DOHH2 (cell line): ENCODE measurements around the gene ERFE.

Experiments used
- H3F3A ChIP-seq: fragments of 200-600 bp; sonication (generic), shearing (Covaris generic); 2 replicates; pipeline ENCODE4 v1.6.0; 2016; ENCODE audit warnings: antibody characterized with exemption, mild to moderate bottlenecking; ENCODE audit not compliant: control insufficient read depth, insufficient read depth
- H3K27ac ChIP-seq: fragments of 200-600 bp; sonication (generic); 2 replicates; pipeline ENCODE4 v1.5.1; 2014; ENCODE audit warnings: low read depth, mild to moderate bottlenecking, low read length, moderate library complexity
- H3K27me3 ChIP-seq: fragments of 200-600 bp; sonication (generic); 2 replicates; pipeline ENCODE4 v1.6.1; 2014; ENCODE audit warnings: mild to moderate bottlenecking, low read length, mixed read lengths; ENCODE audit not compliant: control insufficient read depth
- H3K36me3 ChIP-seq: fragments of 200-600 bp; sonication (generic); 2 replicates; pipeline ENCODE4 v1.6.1; 2014; ENCODE audit warnings: mild to moderate bottlenecking, low read length, moderate library complexity, mixed read lengths; ENCODE audit not compliant: control insufficient read depth
- H3K4me1 ChIP-seq: fragments of 200-600 bp; sonication (generic); 2 replicates; pipeline ENCODE4 v1.6.1; 2014; ENCODE audit warnings: mild to moderate bottlenecking, low read length, mixed read lengths; ENCODE audit not compliant: control insufficient read depth
- H3K4me2 ChIP-seq: fragments of 200-600 bp; sonication (generic); 2 replicates; pipeline ENCODE4 v1.6.0; 2014; ENCODE audit warnings: mild to moderate bottlenecking, low read length, moderate library complexity
- H3K4me3 ChIP-seq: fragments of 200-600 bp; sonication (generic); 2 replicates; pipeline ENCODE4 v1.5.1; 2014; ENCODE audit warnings: mild to moderate bottlenecking, low read length, mixed read lengths
- H3K79me2 ChIP-seq: fragments of 200-600 bp; sonication (generic); 2 replicates; pipeline ENCODE4 v1.6.1; 2014; ENCODE audit warnings: mild to moderate bottlenecking, low read length, mixed read lengths; ENCODE audit not compliant: control insufficient read depth
- H3K9me2 ChIP-seq: fragments of 200-600 bp; sonication (generic); replicated peaks from 2 replicates; pipeline ENCODE4 v1.6.1; 2014; ENCODE audit warnings: mild to moderate bottlenecking, low read length, mixed read lengths; ENCODE audit not compliant: control insufficient read depth
- H3K9me3 ChIP-seq: fragments of 200-600 bp; sonication (generic); 2 replicates; pipeline ENCODE4 v1.6.1; 2014; ENCODE audit warnings: antibody characterized with exemption, low read length, mixed read lengths; ENCODE audit not compliant: control insufficient read depth, insufficient read depth
- H4K20me1 ChIP-seq: fragments of 200-600 bp; sonication (generic); 2 replicates; pipeline ENCODE4 v1.6.0; 2014; ENCODE audit warnings: low read depth, mild to moderate bottlenecking, antibody characterized with exemption, low read length, moderate library complexity; ENCODE audit not compliant: control insufficient read depth, insufficient read depth
- CTCF ChIP-seq: fragments of 200-600 bp; sonication (generic); IDR thresholded peaks from one replicate; pipeline ENCODE4 v1.5.1; 2014; ENCODE audit warnings: antibody characterized with exemption, mild to moderate bottlenecking, low read depth, low read length; ENCODE audit not compliant: poor library complexity, severe bottlenecking
- EZH2phosphoT487 ChIP-seq: fragments of 200-600 bp; sonication (generic); IDR thresholded peaks from 2 replicates; pipeline ENCODE4 v1.6.1; 2017; ENCODE audit warnings: borderline replicate concordance, mild to moderate bottlenecking, antibody characterized with exemption, low read length, moderate library complexity, mixed read lengths

Gene ERFE

DNA sequence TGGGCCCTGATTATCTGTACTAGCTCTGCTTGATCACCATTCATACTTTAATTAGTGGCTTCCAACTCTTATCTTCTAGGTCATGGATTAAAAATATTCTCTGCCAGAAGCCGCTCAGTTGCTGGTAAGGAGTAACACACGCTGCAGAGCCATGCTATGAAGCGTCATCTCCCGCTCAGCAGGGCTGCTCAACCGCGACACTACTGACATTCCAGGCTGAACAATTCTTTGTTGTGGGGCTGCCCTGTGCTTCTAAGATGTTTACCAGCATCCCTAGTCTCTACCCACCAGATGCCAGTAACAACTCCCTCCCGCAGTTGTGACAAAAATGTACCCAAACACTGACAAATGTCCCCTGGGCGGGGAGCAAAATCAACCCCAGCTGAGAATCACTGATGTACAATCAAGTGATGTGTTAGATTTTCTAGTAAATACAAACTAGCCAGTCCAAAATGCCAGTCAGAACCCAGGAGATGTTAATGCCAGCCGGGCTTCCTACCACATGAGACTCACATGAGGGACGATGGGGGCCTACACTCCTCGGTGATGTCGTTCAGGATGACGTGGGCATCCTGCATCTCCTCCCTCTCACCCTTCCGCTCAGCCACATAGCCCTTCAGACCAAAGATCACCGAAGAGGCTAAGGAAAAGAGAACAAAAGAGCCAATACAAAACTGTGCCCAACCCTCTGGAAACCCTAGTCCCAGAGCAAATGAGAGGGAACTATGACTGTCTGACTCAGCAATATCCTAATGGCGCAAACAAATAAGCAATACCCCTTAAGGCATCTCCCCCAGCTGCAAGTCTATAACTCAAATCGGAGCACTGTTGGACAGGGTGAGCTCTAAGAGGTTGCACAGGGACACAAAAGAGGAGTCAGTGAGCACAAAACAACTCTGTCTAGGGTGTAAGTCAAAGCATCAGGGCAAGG lies 29.1 kb downstream of the ERFE start:
- TF ChIP-seq CTCF, result no peak
- no peak for TF ChIP-seq EZH2phosphoT487
- H3K4me3 ChIP-seq, result no peak overlapping the region
- H3K4me1 ChIP-seq, result no peaks in the 10 kb centered on the region
- no peaks in the 10 kb centered on the region for H3K9me2 ChIP-seq
- no peak overlapping the region for H3K4me2 ChIP-seq
- H3K27ac ChIP-seq, result no peak overlapping the region
- no peaks in the 10 kb centered on the region for H3K27me3 ChIP-seq
- no peaks in the 10 kb centered on the region for H4K20me1 ChIP-seq
- H3K79me2 ChIP-seq, result no peaks in the 10 kb centered on the region; the same call in 1 of the 2 replicates
- peaks cover 83% of the 10 kb centered on the region for H3K36me3 ChIP-seq
- no peaks in the 10 kb centered on the region for H3K9me3 ChIP-seq
- no peaks in the 10 kb centered on the region for H3F3A ChIP-seq

GRCh38 chr2:238190445-238190844 lies 31.7 kb downstream of the ERFE start:
- Histone ChIP-seq H3K79me2 (peaks cover 14% of the 10 kb centered on the region), H3K4me3 (no peak overlapping the region), H3K27ac (no peak overlapping the region), H3F3A (no peaks in the 10 kb centered on the region), H3K36me3 (peaks cover 76% of the 10 kb centered on the region), H4K20me1 (no peaks in the 10 kb centered on the region), H3K4me1 (no peaks in the 10 kb centered on the region), H3K9me2 (no peaks in the 10 kb centered on the region), H3K9me3 (no peaks in the 10 kb centered on the region), H3K27me3 (no peaks in the 10 kb centered on the region), H3K4me2 (no peak overlapping the region)
- TF ChIP-seq EZH2phosphoT487 (no peak), CTCF (no peak)

- Histone ChIP-seq H3K27me3 (no peaks in the 10 kb centered on the region; the same call in 1 of the 2 replicates), H3F3A (no peaks in the 10 kb centered on the region), H3K4me1 (peaks cover 32% of the 10 kb centered on the region), H3K4me3 (peak overlapping the region; percentile 86), H4K20me1 (peaks cover 22% of the 10 kb centered on the region), H3K4me2 (peak overlapping the region; percentile 97), H3K36me3 (peaks cover 18% of the 10 kb centered on the region), H3K9me3 (no peaks in the 10 kb centered on the region), H3K79me2 (peaks cover 62% of the 10 kb centered on the region), H3K9me2 (no peaks in the 10 kb centered on the region), H3K27ac (peak overlapping the region; percentile 45)
- TF ChIP-seq CTCF, result no peak
- no peak for TF ChIP-seq EZH2phosphoT487
These were observed 43.7 kb downstream of the ERFE start for GRCh38 chr2:238202326-238203093.
